LNCAP (cell line): Measurements from ENCODE around the gene L1TD1.

Experiments
- TF ChIP-seq, protein P1 (sequence below): fragments of 450-650 bp; IDR thresholded peaks from 2 replicates; pipeline ENCODE4 v1.5.1; 2017; ENCODE audit warnings: mild to moderate bottlenecking

L1TD1 gene

DNA sequence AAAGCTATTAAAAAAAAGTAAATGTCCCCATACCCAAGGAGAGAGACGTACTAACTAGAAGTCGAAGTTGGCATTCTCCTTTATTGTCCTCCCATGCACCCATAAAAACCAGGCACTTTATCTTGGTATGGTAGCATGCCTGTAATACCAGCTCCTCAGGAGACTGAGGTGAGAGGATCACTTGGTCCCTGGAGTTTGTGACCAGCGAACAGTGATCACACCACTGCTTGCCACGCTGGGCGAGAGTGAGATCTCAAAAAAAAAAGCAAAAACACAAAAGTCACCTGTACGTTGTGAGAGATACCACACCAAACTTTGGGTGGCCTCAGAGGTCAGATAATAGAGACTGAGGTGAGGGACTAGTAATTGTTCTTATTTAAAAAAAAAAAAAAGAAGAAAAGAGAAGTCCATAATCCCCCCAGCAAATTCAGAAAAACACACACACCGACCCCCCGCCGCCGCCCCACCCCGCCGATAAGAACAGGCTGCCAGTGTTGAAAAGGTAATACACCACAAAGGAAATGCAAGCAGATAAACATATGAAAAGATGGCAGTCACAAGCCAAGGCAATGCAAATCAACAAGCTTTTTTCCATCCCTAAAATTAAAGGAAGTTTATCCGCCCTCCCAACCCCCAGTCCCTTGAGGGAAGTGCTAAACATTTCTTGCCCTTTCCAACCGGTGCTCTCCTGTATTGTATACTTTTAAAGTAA, 3.6 kb downstream of the L1TD1 start:
- TF ChIP-seq, protein P1, sequence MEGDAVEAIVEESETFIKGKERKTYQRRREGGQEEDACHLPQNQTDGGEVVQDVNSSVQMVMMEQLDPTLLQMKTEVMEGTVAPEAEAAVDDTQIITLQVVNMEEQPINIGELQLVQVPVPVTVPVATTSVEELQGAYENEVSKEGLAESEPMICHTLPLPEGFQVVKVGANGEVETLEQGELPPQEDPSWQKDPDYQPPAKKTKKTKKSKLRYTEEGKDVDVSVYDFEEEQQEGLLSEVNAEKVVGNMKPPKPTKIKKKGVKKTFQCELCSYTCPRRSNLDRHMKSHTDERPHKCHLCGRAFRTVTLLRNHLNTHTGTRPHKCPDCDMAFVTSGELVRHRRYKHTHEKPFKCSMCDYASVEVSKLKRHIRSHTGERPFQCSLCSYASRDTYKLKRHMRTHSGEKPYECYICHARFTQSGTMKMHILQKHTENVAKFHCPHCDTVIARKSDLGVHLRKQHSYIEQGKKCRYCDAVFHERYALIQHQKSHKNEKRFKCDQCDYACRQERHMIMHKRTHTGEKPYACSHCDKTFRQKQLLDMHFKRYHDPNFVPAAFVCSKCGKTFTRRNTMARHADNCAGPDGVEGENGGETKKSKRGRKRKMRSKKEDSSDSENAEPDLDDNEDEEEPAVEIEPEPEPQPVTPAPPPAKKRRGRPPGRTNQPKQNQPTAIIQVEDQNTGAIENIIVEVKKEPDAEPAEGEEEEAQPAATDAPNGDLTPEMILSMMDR: no peak

- TF ChIP-seq, protein P1: no peak
Measured at GRCh38 chr1:62198781-62199125, 4.1 kb downstream of the L1TD1 start.

GRCh38 chr1:62207187-62207586, 12.5 kb downstream of the L1TD1 start:
- TF ChIP-seq, protein P1: no peak

DNA sequence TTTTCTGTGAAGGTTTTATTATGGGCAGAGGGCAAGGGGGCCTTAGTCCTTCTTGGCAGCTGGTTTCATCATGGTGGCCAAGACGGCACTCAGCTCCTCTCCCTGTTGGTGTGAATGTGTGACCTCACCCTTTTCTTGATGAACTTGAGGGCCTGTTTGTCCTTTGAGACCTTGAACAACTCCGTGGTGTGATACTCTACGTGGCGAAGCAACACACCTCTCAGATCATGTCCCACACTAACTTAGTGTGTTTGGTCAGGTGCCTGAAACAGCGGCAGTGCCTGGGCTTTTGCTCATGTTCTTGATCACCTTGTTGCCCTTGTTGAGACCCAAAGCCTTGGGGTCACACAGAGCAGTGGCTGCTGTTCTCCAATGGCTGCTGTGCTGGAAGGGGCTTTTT, 13.4 kb downstream of the L1TD1 start:
- TF ChIP-seq, protein P1: no peak

DNA sequence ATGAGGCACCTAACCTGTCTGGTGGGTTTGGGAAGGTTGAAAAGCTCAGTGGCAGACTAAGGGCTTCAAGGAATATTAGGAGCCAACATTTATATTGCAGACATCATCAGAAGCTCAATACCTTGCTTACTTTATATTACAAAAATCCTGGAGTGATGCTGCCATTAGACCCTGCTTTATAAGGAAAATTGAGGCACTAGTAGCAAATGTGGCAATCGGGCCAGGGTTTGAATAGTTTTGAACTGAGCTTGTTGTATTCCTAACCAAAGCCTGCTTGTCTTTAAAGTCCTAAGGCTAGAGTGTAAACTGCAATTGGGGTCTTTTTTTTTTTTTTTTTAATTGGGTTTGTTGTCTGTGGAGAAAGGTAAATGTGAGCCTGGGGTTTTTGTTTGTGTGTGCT, 14.3 kb downstream of the L1TD1 start:
- TF ChIP-seq, protein P1: no peak

- TF ChIP-seq, protein P1: no peak
Measured at GRCh38 chr1:62209931-62210595, 15.4 kb downstream of the L1TD1 start.

DNA sequence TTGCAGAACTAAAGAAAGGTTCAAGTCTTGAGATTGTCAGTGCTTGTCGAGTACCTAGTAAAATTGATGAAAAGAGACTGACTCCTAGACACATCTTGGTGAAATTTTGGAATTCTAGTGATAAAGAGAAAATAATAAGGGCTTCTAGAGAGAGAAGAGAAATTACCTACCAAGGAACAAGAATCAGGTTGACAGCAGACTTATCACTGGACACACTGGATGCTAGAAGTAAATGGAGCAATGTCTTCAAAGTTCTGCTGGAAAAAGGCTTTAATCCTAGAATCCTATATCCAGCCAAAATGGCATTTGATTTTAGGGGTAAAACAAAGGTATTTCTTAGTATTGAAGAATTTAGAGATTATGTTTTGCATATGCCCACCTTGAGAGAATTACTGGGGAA, 16.3 kb downstream of the L1TD1 start:
- TF ChIP-seq, protein P1: no peak

DNA sequence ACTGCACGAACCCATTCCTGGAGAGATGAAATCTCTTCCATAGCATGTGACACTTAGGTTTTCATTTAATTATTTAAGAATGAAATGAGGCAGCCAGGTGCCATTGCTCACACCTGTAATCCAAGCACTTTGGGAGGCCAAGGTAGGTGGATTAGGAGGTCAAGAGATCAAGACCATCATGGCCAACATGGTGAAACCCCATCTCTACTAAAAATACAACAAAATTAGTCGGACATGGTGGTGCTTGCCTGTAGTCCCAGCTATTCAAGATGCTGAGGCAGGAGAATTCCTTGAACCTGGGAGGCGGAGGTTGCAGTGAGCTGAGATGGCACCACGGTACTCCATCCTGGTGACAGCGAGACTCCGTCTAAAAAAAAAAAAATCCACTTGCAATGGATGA, 17.8 kb downstream of the L1TD1 start:
- TF ChIP-seq, protein P1: no peak
